Spinal cord (tissue), 10 donors: ENCODE measurements around the gene BLOC1S5. TPM values are rescaled to one million over a fixed set of nuclear protein-coding genes. Genes with fewer than 3 reads are reported as not detected.

Experiments used
- DNase-seq, 6 donors: peaks; one replicate each; pipeline versions ENCODE4 v3.0.0 to v3.0.0-alpha.2; 2013 to 2015; ENCODE audit warnings: low spot score in 6 of 6, low read depth in 4 of 6
- H3K27ac ChIP-seq: one replicate; pipeline ENCODE4 v1.5.1; 2013; ENCODE audit warnings: low read depth, low read length, control low read depth
- H3K27me3 ChIP-seq: one replicate; pipeline ENCODE4 v1.6.1; 2013; ENCODE audit warnings: low read length; ENCODE audit not compliant: control insufficient read depth, insufficient read depth
- H3K36me3 ChIP-seq: one replicate; pipeline ENCODE4 v1.6.1; 2013; ENCODE audit warnings: low read length; ENCODE audit not compliant: control insufficient read depth, insufficient read depth
- H3K4me1 ChIP-seq: one replicate; pipeline ENCODE4 v1.6.1; 2013; ENCODE audit warnings: low read length; ENCODE audit not compliant: control insufficient read depth, insufficient read depth
- H3K4me3 ChIP-seq: one replicate; pipeline ENCODE4 v1.5.1; 2013; ENCODE audit warnings: low read depth, low read length, control low read depth
- H3K9me3 ChIP-seq: one replicate; pipeline ENCODE4 v1.6.1; 2013; ENCODE audit warnings: low read length; ENCODE audit not compliant: control insufficient read depth, insufficient read depth
- WGBS: methylation state at CpG from one replicate; pipeline ENCODE4 v1.1.5; 2013; ENCODE audit warnings: missing lambda C conversion rate; ENCODE audit not compliant: insufficient coverage; 5-methylcytosine and 5-hydroxymethylcytosine counted together
- polyA plus RNA-seq, 2 donors: library from polyadenylated mRNA; unstranded; fragments of 120-200 nt; gene quantifications; one replicate each; pipeline ENCODE4 v1.2.1, GENCODE V29; 2013; ENCODE audit not compliant: insufficient read length in 2 of 2
- total RNA-seq, 2 donors: library from RNA; depleted of rRNA in 1 of 2; stranded (reverse); fragments of 120-200 nt in 1 of 2; fragments of >200 nt in 1 of 2; gene quantifications; one replicate each; pipeline versions ENCODE4 v1.2.3 to v1.2.4, GENCODE V29; 2013 to 2014
- donor health status: healthy.

The BLOC1S5 gene
- total and polyA plus RNA-seq, 4 donors, result 10.1 to 20.9 (median 15.7) TPM

- H3K9me3 ChIP-seq, result no peaks in the 10 kb centered on the region
Observed at GRCh38 chr6:8082954-8083858, 19.0 kb upstream of the BLOC1S5 start.

GRCh38 chr6:8082572-8082953, 18.4 kb upstream of the BLOC1S5 start:
- no peak overlapping the region for H3K4me3 ChIP-seq
- WGBS, result no CpG with 5 or more reads among the region's 1 CpG

More at GRCh38 chr6:8082954-8083858, 19.0 kb upstream of the BLOC1S5 start:
- WGBS, result 90% methylated on average over 11 of the region's 11 CpGs
- Histone ChIP-seq H3K27me3 (no peaks in the 10 kb centered on the region), H3K4me1 (no peaks in the 10 kb centered on the region), H3K27ac (no peak overlapping the region), H3K4me3 (no peak overlapping the region), H3K36me3 (peaks cover 9% of the 10 kb centered on the region)
- no peak for DNase-seq

GRCh38 chr6:8080362-8081151, 16.4 kb upstream of the BLOC1S5 start:
- no peaks in the 10 kb centered on the region for H3K4me1 ChIP-seq
- no peaks in the 10 kb centered on the region for H3K9me3 ChIP-seq
- no CpG with 5 or more reads among the region's 4 CpGs for WGBS
- peaks cover 3% of the 10 kb centered on the region for H3K36me3 ChIP-seq
- H3K4me3 ChIP-seq, result no peak overlapping the region
- DNase-seq, result no peak
- no peak overlapping the region for H3K27ac ChIP-seq
- no peaks in the 10 kb centered on the region for H3K27me3 ChIP-seq

More at GRCh38 chr6:8082572-8082953, 18.4 kb upstream of the BLOC1S5 start:
- no peaks in the 10 kb centered on the region for H3K4me1 ChIP-seq
- peaks cover 4% of the 10 kb centered on the region for H3K36me3 ChIP-seq
- no peaks in the 10 kb centered on the region for H3K9me3 ChIP-seq
- DNase-seq, result no peak
- no peaks in the 10 kb centered on the region for H3K27me3 ChIP-seq
- no peak overlapping the region for H3K27ac ChIP-seq

- no peaks in the 10 kb centered on the region for H3K9me3 ChIP-seq
- no peak for DNase-seq
- no peaks in the 10 kb centered on the region for H3K27me3 ChIP-seq
- WGBS, result no CpG with 5 or more reads among the region's 2 CpGs
- no peaks in the 10 kb centered on the region for H3K4me1 ChIP-seq
- no peak overlapping the region for H3K4me3 ChIP-seq
- H3K36me3 ChIP-seq, result no peaks in the 10 kb centered on the region
- H3K27ac ChIP-seq, result no peak overlapping the region
Observed at GRCh38 chr6:8079126-8079525, 14.9 kb upstream of the BLOC1S5 start.

- Histone ChIP-seq H3K4me3 (no peak overlapping the region), H3K36me3 (no peaks in the 10 kb centered on the region), H3K4me1 (no peaks in the 10 kb centered on the region), H3K27ac (no peak overlapping the region), H3K9me3 (no peaks in the 10 kb centered on the region), H3K27me3 (no peaks in the 10 kb centered on the region)
- DNase-seq, result no peak
- no CpG with 5 or more reads among the region's 2 CpGs for WGBS
Observed at GRCh38 chr6:8077991-8078390, 13.8 kb upstream of the BLOC1S5 start.

GRCh38 chr6:8075704-8076103, 11.5 kb upstream of the BLOC1S5 start:
- Histone ChIP-seq H3K27me3 (no peaks in the 10 kb centered on the region), H3K9me3 (no peaks in the 10 kb centered on the region), H3K36me3 (no peaks in the 10 kb centered on the region), H3K27ac (no peak overlapping the region), H3K4me1 (no peaks in the 10 kb centered on the region), H3K4me3 (no peak overlapping the region)
- WGBS, result 100% methylated on average over 1 of the region's 3 CpGs
- no peak for DNase-seq

- Histone ChIP-seq H3K4me3 (no peak overlapping the region), H3K36me3 (no peaks in the 10 kb centered on the region), H3K4me1 (no peaks in the 10 kb centered on the region), H3K27ac (no peak overlapping the region), H3K27me3 (no peaks in the 10 kb centered on the region), H3K9me3 (no peaks in the 10 kb centered on the region)
- DNase-seq, result no peak
- 100% methylated on average over 1 of the region's 4 CpGs for WGBS
Observed at GRCh38 chr6:8075185-8075584, 11.0 kb upstream of the BLOC1S5 start.

- 94% methylated on average over 2 of the region's 4 CpGs for WGBS
- no peak overlapping the region for H3K4me3 ChIP-seq
Observed at GRCh38 chr6:8074213-8074612, 10.0 kb upstream of the BLOC1S5 start.

GRCh38 chr6:8073758-8074157, 9.6 kb upstream of the BLOC1S5 start:
- H3K36me3 ChIP-seq, result no peaks in the 10 kb centered on the region

More at GRCh38 chr6:8074213-8074612, 10.0 kb upstream of the BLOC1S5 start:
- H3K36me3 ChIP-seq, result no peaks in the 10 kb centered on the region
- H3K27ac ChIP-seq, result no peak overlapping the region
- DNase-seq, result no peak
- no peaks in the 10 kb centered on the region for H3K27me3 ChIP-seq
- H3K9me3 ChIP-seq, result no peaks in the 10 kb centered on the region
- H3K4me1 ChIP-seq, result no peaks in the 10 kb centered on the region

More at GRCh38 chr6:8073758-8074157, 9.6 kb upstream of the BLOC1S5 start:
- no peaks in the 10 kb centered on the region for H3K9me3 ChIP-seq
- H3K4me1 ChIP-seq, result no peaks in the 10 kb centered on the region
- WGBS, result 100% methylated on average over 2 of the region's 3 CpGs
- H3K27ac ChIP-seq, result no peak overlapping the region
- no peaks in the 10 kb centered on the region for H3K27me3 ChIP-seq
- no peak for DNase-seq
- H3K4me3 ChIP-seq, result no peak overlapping the region
